Skin epidermis (tissue), 12 donors: Measurements from ENCODE around the gene CLDN19.

ENCODE experiments used
- H3K27ac ChIP-seq, 21 experiments: fragments of 200-600 bp; sonication (generic) in 11 of 21; one replicate each; pipeline ENCODE4 v1.5.0; 2020; ENCODE audit warnings: mild to moderate bottlenecking in 3 of 21, inconsistent platforms in 2 of 21, moderate library complexity in 2 of 21
- H3K4me3 ChIP-seq, 7 experiments: fragments of 200-600 bp; sonication (generic) in 2 of 7; one replicate each; pipeline ENCODE4 v1.5.0; 2020; ENCODE audit warnings: inconsistent platforms in 2 of 7, mild to moderate bottlenecking in 2 of 7, moderate library complexity in 1 of 7

CLDN19 gene

DNA sequence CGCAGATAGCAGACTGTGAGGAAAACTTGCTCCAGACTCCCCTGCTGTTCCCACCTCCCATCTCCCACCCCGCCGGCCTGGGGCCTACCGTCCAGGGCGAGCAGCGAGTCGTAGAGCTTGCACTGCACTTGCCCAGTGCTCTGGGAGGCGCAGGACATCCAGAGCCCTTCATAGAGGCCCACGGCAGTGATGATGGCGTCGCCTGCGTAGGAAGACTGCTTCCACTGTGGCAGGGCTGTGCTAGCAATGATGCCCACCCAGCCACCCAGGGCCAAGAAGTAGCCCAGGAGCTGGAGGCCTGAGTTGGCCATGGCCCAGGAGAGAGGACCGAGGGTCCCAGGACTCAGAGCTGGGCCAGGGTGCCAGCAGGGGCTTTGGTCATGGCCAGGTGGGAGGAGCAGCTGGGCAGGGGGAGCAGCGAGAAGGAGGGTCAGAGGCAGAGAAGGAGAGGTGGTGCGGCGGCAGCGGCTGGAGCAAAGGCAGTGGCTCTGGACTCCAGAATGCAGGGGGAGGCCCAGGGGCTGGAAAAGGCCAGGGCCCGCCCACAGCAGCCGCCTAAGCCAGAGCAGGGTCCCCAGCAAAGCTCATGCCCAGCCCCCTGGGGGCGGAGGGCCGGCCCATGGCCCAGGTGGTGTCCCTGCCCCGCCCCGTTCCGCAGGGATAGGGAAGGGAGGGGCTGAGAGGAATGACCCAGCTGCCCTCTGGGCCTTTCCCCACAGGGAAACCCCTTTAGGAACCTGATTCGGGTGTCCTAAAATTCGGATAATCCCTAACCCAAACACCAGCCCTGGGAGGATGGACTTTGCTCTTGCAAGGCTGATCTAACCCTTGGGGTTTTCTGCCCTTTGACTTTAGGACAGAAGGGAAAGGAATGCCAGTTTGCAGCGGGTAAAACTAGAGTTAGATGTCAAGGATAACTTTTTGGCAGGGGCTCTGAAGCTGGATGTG is at the start of gene CLDN19:
Gene CLDN19, minus strand, starts transcription at position 484 of the 948 bp plus-strand sequence. Its CDS starts 173 bp downstream, at position 311.
- Histone ChIP-seq H3K27ac (peak within 1 kb of the TSS in 2 of 21 experiments; percentile 75 to 84), H3K4me3 (no peak within 1 kb of the TSS)

- Histone ChIP-seq H3K27ac (no peak overlapping the region), H3K4me3 (no peak overlapping the region)
Measured at GRCh38 chr1:42788021-42788420, 48.0 kb upstream of the CLDN19 start.

DNA sequence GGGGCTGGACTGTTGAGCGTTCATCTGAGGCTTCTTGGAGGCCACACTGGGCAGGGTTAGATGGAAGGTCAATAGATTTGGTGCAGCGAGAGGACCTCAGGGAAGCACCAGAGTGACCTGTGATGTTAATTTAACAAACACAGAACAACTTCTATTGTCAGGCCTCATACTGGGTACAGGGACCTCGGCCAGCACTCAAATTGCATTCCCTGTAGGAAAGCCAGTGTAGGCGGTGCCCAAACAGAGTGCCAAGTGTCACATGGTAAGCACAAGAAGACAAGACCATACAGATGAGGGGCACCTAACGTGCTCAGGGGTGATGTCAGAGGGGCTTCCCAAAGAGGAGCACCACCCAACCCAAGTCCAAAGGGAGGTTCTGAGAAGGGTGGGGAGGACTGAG is 46.1 kb upstream of the CLDN19 start:
- H3K4me3 ChIP-seq = no peak overlapping the region

GRCh38 chr1:42784946-42785693 is 45.1 kb upstream of the CLDN19 start, which contains the start of gene TMEM269:
Gene TMEM269 (plus strand): TSS chr1:42784991. CDS start chr1:42789894, 4,903 bp downstream.
- H3K27ac ChIP-seq = peak within 1 kb of the TSS in 2 of 21 experiments; percentile 4 to 29
- H3K4me3 ChIP-seq = peak within 1 kb of the TSS; percentile 16 to 40 (median 22)

More for the DNA sequence above, 46.1 kb upstream of the CLDN19 start:
- H3K27ac ChIP-seq = no peak overlapping the region

- Histone ChIP-seq H3K27ac (no peak overlapping the region), H3K4me3 (peak overlapping the region in 2 of 7 experiments; percentile 17 to 33)
Measured at GRCh38 chr1:42784547-42784945, 44.5 kb upstream of the CLDN19 start.

DNA sequence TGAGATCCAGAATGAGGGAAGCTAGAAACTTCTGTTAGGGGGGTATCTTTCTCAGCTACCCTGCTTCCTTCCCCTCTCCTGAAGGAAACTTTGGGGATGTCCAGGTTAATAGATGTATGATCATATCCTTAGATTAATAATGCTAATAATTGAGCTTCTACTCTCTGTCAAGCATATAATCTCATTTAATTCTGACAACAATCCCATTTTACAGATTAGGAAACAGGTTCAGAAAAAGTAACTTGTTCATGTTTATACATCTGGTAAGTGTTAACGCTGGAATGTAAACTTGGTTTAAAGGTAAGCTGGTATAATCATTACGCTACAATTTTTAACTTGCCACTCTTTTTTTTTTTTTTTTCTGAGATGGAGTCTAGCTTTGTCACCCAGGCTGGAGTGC is 43.1 kb upstream of the CLDN19 start:
- Histone ChIP-seq H3K27ac (no peak overlapping the region), H3K4me3 (no peak overlapping the region)

GRCh38 chr1:42780176-42780575 is 40.1 kb upstream of the CLDN19 start:
- Histone ChIP-seq H3K4me3 (no peak overlapping the region), H3K27ac (no peak overlapping the region)

- H3K4me3 ChIP-seq = no peak overlapping the region
- H3K27ac ChIP-seq = no peak overlapping the region
Measured at GRCh38 chr1:42779725-42780124, 39.7 kb upstream of the CLDN19 start.

- Histone ChIP-seq H3K27ac (no peak overlapping the region), H3K4me3 (no peak overlapping the region)
Measured at GRCh38 chr1:42777852-42778251, 37.8 kb upstream of the CLDN19 start.

DNA sequence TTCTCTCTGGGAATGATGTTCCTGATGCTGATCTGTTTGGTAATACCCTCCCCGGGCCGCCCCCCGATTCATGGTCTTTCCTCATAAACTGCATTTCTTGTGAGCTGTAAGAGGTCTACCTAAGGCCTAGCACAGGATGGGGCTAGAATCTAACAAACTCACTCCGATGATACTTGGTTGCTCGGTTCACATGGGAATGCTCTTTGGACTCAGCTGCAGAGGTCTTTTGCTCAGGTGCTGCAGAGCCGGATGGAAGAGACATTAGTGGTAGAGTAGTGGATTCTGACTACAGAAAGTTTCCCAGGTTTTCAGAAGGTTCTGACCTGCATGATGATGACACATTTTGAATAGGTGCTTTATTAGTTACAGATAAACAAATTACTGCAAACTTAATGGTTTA is 36.5 kb upstream of the CLDN19 start:
- Histone ChIP-seq H3K27ac (no peak overlapping the region), H3K4me3 (no peak overlapping the region)

GRCh38 chr1:42774928-42775526 is 35.0 kb upstream of the CLDN19 start:
- Histone ChIP-seq H3K27ac (no peak overlapping the region), H3K4me3 (no peak overlapping the region)

- Histone ChIP-seq H3K27ac (no peak overlapping the region), H3K4me3 (no peak overlapping the region)
Measured at GRCh38 chr1:42773420-42773819, 33.4 kb upstream of the CLDN19 start.

- H3K27ac ChIP-seq = no peak overlapping the region
- H3K4me3 ChIP-seq = no peak overlapping the region
Measured at GRCh38 chr1:42769811-42770210, 29.8 kb upstream of the CLDN19 start.

- peak overlapping the region in 6 of 7 experiments; percentile 77 to 100 (median 98) for H3K4me3 ChIP-seq
- peak overlapping the region in 5 of 21 experiments; percentile 89 to 97 (median 97) for H3K27ac ChIP-seq
Measured at GRCh38 chr1:42768172-42768571, 28.1 kb upstream of the CLDN19 start.

DNA sequence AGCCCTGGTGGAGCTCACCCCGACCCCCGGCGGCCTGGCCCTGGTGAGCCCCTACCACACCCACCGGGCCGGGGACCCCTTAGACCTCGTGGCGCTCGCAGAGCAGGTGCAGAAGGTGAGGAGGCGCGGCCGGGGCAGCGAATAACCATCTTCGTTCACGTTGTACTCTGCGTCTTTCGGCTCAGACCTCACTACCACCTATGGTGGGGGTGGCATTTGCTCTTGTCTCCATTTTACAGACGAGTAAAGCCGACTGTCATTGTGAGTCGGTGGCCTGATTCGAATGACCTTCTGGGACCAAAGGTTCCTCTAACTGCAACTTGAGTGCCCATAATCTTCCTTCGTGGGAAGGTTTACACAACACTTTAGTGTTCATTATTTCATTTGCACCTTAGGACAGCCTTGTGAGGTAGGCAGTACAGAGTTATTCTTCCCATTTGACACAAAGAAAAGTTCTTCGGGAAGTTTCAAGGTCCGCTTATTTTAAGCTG is 27.5 kb upstream of the CLDN19 start:
- H3K27ac ChIP-seq = peak overlapping the region; percentile 61 to 99 (median 93)
- H3K4me3 ChIP-seq = peak overlapping the region; percentile 77 to 100 (median 97)

GRCh38 chr1:42766741-42767509 is 26.9 kb upstream of the CLDN19 start, which contains the start of the genes C1orf50 and P3H1:
Gene C1orf50 (plus strand): TSS chr1:42767249. CDS start chr1:42767312, 63 bp downstream.
Gene P3H1 (minus strand): TSS chr1:42767028. CDS start chr1:42766971, 57 bp downstream.
- peak within 1 kb of the TSS; percentile 61 to 99 (median 93) for H3K27ac ChIP-seq

GRCh38 chr1:42765832-42766740 is 26.1 kb upstream of the CLDN19 start:
- peak overlapping the region; percentile 77 to 100 (median 97) for H3K4me3 ChIP-seq
- H3K27ac ChIP-seq = peak overlapping the region; percentile 33 to 99 (median 87)

More at GRCh38 chr1:42766741-42767509, 26.9 kb upstream of the CLDN19 start, which contains the start of the genes C1orf50 and P3H1:
- H3K4me3 ChIP-seq = peak within 1 kb of the TSS; percentile 77 to 100 (median 97)

GRCh38 chr1:42765269-42765668 is 25.2 kb upstream of the CLDN19 start:
- Histone ChIP-seq H3K27ac (peak overlapping the region in 11 of 21 experiments; percentile 17 to 99 (median 89)), H3K4me3 (peak overlapping the region; percentile 77 to 100 (median 97))
